Liver (tissue), 9 donors: ENCODE measurements around the gene MDP1. TPM values are rescaled to one million over a fixed set of nuclear protein-coding genes. Genes with fewer than 3 reads are reported as not detected.

ENCODE experiments used
- DNase-seq: peaks from one replicate; pipeline ENCODE4 v3.0.0-alpha.2; 2017; ENCODE audit warnings: low spot score
- H3K27ac ChIP-seq, 2 donors: one replicate each; pipeline ENCODE4 v1.7.0; 2013; ENCODE audit warnings: inconsistent platforms in 2 of 2, low read length in 2 of 2, control low read depth in 1 of 2, low read depth in 1 of 2, mild to moderate bottlenecking in 1 of 2
- H3K27me3 ChIP-seq, 4 donors: one replicate each; pipeline versions ENCODE4 v1.6.1 to v1.7.0; 2013; ENCODE audit warnings: low read length in 3 of 4, inconsistent platforms in 1 of 4, mild to moderate bottlenecking in 1 of 4, moderate library complexity in 1 of 4; ENCODE audit not compliant: control insufficient read depth in 4 of 4, insufficient read depth in 4 of 4
- H3K36me3 ChIP-seq, 4 donors: one replicate each; pipeline versions ENCODE4 v1.6.1 to v1.7.0; 2013; ENCODE audit warnings: low read length in 3 of 4, mild to moderate bottlenecking in 3 of 4, low read depth in 1 of 4, moderate library complexity in 1 of 4; ENCODE audit not compliant: control insufficient read depth in 4 of 4, insufficient read depth in 3 of 4
- H3K4me1 ChIP-seq, 4 donors: one replicate each; pipeline versions ENCODE4 v1.6.1 to v1.7.0; 2013; ENCODE audit warnings: low read length in 3 of 4, mild to moderate bottlenecking in 3 of 4, moderate library complexity in 1 of 4; ENCODE audit not compliant: control insufficient read depth in 4 of 4, insufficient read depth in 4 of 4
- H3K4me3 ChIP-seq, 3 donors: one replicate each; pipeline versions ENCODE4 v1.6.1 to v1.7.0; 2013; ENCODE audit warnings: low read length in 3 of 3, control low read depth in 1 of 3, low read depth in 1 of 3, mild to moderate bottlenecking in 1 of 3
- H3K9ac ChIP-seq, 2 donors: one replicate each; pipeline ENCODE4 v1.7.0; 2013; ENCODE audit warnings: low read length in 2 of 2, mild to moderate bottlenecking in 2 of 2, moderate library complexity in 2 of 2, control low read depth in 1 of 2, low read depth in 1 of 2
- H3K9me3 ChIP-seq, 4 donors: one replicate each; pipeline versions ENCODE4 v1.6.1 to v1.7.0; 2013; ENCODE audit warnings: low read length in 3 of 4; ENCODE audit not compliant: control insufficient read depth in 4 of 4
- CTCF ChIP-seq: fragments of 150-350 bp; IDR thresholded peaks from 2 replicates; pipeline ENCODE4 v1.5.1; 2017; ENCODE audit warnings: improper control_type of control experiment, low read depth, low read length; ENCODE audit not compliant: missing input control
- EGR1 ChIP-seq, 2 donors: IDR thresholded peaks; 2 replicates each; pipeline ENCODE4 v1.6.1; 2016 to 2018; ENCODE audit warnings: antibody characterized with exemption in 2 of 2, low read depth in 2 of 2
- FOXA1 ChIP-seq: IDR thresholded peaks from 2 replicates; pipeline ENCODE4 v1.6.1; 2016; ENCODE audit warnings: antibody characterized with exemption
- FOXA2 ChIP-seq: IDR thresholded peaks from 2 replicates; pipeline ENCODE4 v1.6.1; 2016; ENCODE audit warnings: antibody characterized with exemption
- GABPA ChIP-seq, 2 donors: IDR thresholded peaks in 1 of 2; conservative IDR thresholded peaks in 1 of 2; 2 replicates each; pipeline ENCODE4 v1.6.1; 2016; ENCODE audit warnings: antibody characterized with exemption in 2 of 2, mild to moderate bottlenecking in 1 of 2, moderate library complexity in 1 of 2
- HNF4A ChIP-seq, 2 donors: conservative IDR thresholded peaks; 2 replicates each; pipeline ENCODE4 v1.6.1; 2016; ENCODE audit warnings: antibody characterized with exemption in 2 of 2, mild to moderate bottlenecking in 2 of 2
- HNF4G ChIP-seq: IDR thresholded peaks from 2 replicates; pipeline ENCODE4 v1.6.1; 2016; ENCODE audit warnings: antibody characterized with exemption
- MAX ChIP-seq: IDR thresholded peaks from 2 replicates; pipeline ENCODE4 v1.6.1; 2016; ENCODE audit warnings: antibody characterized with exemption
- NR2F2 ChIP-seq: IDR thresholded peaks from 2 replicates; pipeline ENCODE4 v1.6.1; 2016; ENCODE audit warnings: antibody characterized with exemption
- RAD21 ChIP-seq, 2 donors: IDR thresholded peaks; 2 replicates each; pipeline ENCODE4 v1.6.1; 2016; ENCODE audit warnings: antibody characterized with exemption in 2 of 2, mild to moderate bottlenecking in 2 of 2
- REST ChIP-seq: IDR thresholded peaks from 2 replicates; pipeline ENCODE4 v1.6.1; 2016; ENCODE audit warnings: antibody characterized with exemption, mild to moderate bottlenecking
- RXRA ChIP-seq, 2 donors: IDR thresholded peaks; 2 replicates each; pipeline ENCODE4 v1.6.1; 2017 to 2018; ENCODE audit warnings: antibody characterized with exemption in 2 of 2, mild to moderate bottlenecking in 1 of 2
- SP1 ChIP-seq: IDR thresholded peaks from 2 replicates; pipeline ENCODE4 v1.6.1; 2018; ENCODE audit warnings: antibody characterized with exemption, mild to moderate bottlenecking
- TAF1 ChIP-seq: conservative IDR thresholded peaks from 2 replicates; pipeline ENCODE4 v1.6.1; 2016; ENCODE audit warnings: antibody characterized with exemption, mild to moderate bottlenecking
- YY1 ChIP-seq: IDR thresholded peaks from 2 replicates; pipeline ENCODE4 v1.6.1; 2016; ENCODE audit warnings: antibody characterized with exemption, mild to moderate bottlenecking
- ZBTB33 ChIP-seq: IDR thresholded peaks from 2 replicates; pipeline ENCODE4 v1.6.1; 2016; ENCODE audit warnings: antibody characterized with exemption
- WGBS: extraction: QIAGEN DNeasy Blood & Tissue Kit; methylation state at CpG from one replicate; pipeline ENCODE4 v1.1.7; 2013; 5-methylcytosine and 5-hydroxymethylcytosine counted together
- polyA plus RNA-seq, 2 donors: library from polyadenylated mRNA; stranded (reverse) in 1 of 2; unstranded in 1 of 2; fragments of 200-250 nt in 1 of 2; fragments of >200 nt in 1 of 2; fragmentation: Nextera tagmentation in 1 of 2; extraction: Ambion mirVana in 1 of 2; gene quantifications; one replicate each; pipeline versions ENCODE4 v1.2.1 to v1.2.3, GENCODE V29; 2013 to 2015
- total RNA-seq, 2 donors: library from RNA; depleted of rRNA; stranded (reverse); fragments of >200 nt; gene quantifications; one replicate each; pipeline ENCODE4 v1.2.3, GENCODE V29; 2014
- donor health status: healthy.
- donor health status: healthy.
- donor health status: healthy.
- donor health status: healthy.
- donor health status: healthy.

The MDP1 gene
- total and polyA plus RNA-seq, 4 donors, result 3.2 to 13.4 (median 7.0) TPM

GRCh38 chr14:24233538-24233866 is 17.6 kb upstream of the MDP1 start:
- no peaks in the 10 kb centered on the region for H3K9me3 ChIP-seq
- TF ChIP-seq ZBTB33 (no peak), HNF4G (no peak), NR2F2 (no peak), FOXA1 (no peak), TAF1 (no peak), EGR1 (IDR thresholded peaks at IDR 0.05; ENCODE audit: low read depth in 2 of 2) (no peak), RAD21 (IDR thresholded peaks at IDR 0.05) (no peak), FOXA2 (no peak)
- DNase-seq, result no peak
- peak overlapping the region; percentile 76 to 96 (median 85) for H3K4me3 ChIP-seq
- H3K9ac ChIP-seq, result no peak overlapping the region
- no peaks in the 10 kb centered on the region for H3K27me3 ChIP-seq
- 68% methylated on average over 2 of the region's 2 CpGs for WGBS
- peaks cover 4 to 32% (median 25%) of the 10 kb centered on the region in 4 donors for H3K36me3 ChIP-seq
- peaks cover 5 to 38% (median 27%) of the 10 kb centered on the region in 4 donors for H3K4me1 ChIP-seq
- peak overlapping the region in 1 of 2 donors; percentile 80 for H3K27ac ChIP-seq

- DNase-seq, result no peak
- WGBS, result 4% methylated on average over 38 of the region's 38 CpGs
- H3K4me1 ChIP-seq, result peaks cover 5 to 38% (median 27%) of the 10 kb centered on the region in 4 donors
Observed at GRCh38 chr14:24232645-24233537, 17.0 kb upstream of the MDP1 start, which contains the start of gene GMPR2. TSS of gene GMPR2 (plus strand) at chr14:24232929. CDS start at chr14:24233254, 325 bp downstream.

GRCh38 chr14:24232121-24232644 is 16.3 kb upstream of the MDP1 start, which contains the start of gene NEDD8:
TSS of gene NEDD8 (minus strand) at chr14:24232367. CDS start at chr14:24232267, 100 bp downstream.
- Histone ChIP-seq H3K9ac (peak within 1 kb of the TSS; percentile 83 to 85), H3K4me3 (peak within 1 kb of the TSS; percentile 76 to 96 (median 85)), H3K27me3 (no peaks in the 10 kb centered on the region), H3K4me1 (peaks cover 5 to 38% (median 27%) of the 10 kb centered on the region in 4 donors), H3K9me3 (no peaks in the 10 kb centered on the region), H3K27ac (peak within 1 kb of the TSS; percentile 80 to 81), H3K36me3 (peaks cover 4 to 20% (median 14%) of the 10 kb centered on the region in 4 donors)
- peak; percentile 90 for DNase-seq
- under 1% methylated on average over 30 of the region's 30 CpGs for WGBS
- TF ChIP-seq EGR1 (IDR thresholded peaks at IDR 0.05; ENCODE audit: low read depth in 2 of 2) (no peak), REST (no peak), ZBTB33 (no peak), MAX (no peak), FOXA1 (no peak), NR2F2 (no peak), GABPA (IDR thresholded peaks at IDR 0.05 in 1 of 2, conservative IDR thresholded peaks at IDR 0.05 in 1 of 2) (peak; percentile 73 to 93), HNF4G (no peak), CTCF (no peak), YY1 (no peak)

More at GRCh38 chr14:24232645-24233537, 17.0 kb upstream of the MDP1 start, which contains the start of gene GMPR2:
- no peaks in the 10 kb centered on the region for H3K9me3 ChIP-seq
- H3K4me3 ChIP-seq, result peak within 1 kb of the TSS; percentile 76 to 96 (median 85)
- peaks cover 2 to 26% (median 19%) of the 10 kb centered on the region in 4 donors for H3K36me3 ChIP-seq
- H3K27ac ChIP-seq, result peak within 1 kb of the TSS; percentile 80 to 81
- peak within 1 kb of the TSS; percentile 83 to 85 for H3K9ac ChIP-seq
- TF ChIP-seq HNF4A (conservative IDR thresholded peaks at IDR 0.05) (peak; percentile 11 to 22), HNF4G (peak; percentile 26), SP1 (peak; percentile 34), FOXA2 (no peak), GABPA (IDR thresholded peaks at IDR 0.05 in 1 of 2, conservative IDR thresholded peaks at IDR 0.05 in 1 of 2) (peak; percentile 64 to 89), NR2F2 (peak; percentile 61), YY1 (peak; percentile 60), RXRA (IDR thresholded peaks at IDR 0.05) (peak in 1 of 2 donors; percentile 48), EGR1 (IDR thresholded peaks at IDR 0.05; ENCODE audit: low read depth in 2 of 2) (no peak)
- H3K27me3 ChIP-seq, result no peaks in the 10 kb centered on the region
